Subcutaneous adipose tissue (tissue), 4 donors: ENCODE results near the gene PRKCB. TPM values are rescaled to one million over a fixed set of nuclear protein-coding genes. Genes with fewer than 3 reads are reported as not detected.

Experiments used
- total RNA-seq, 4 donors: library from RNA; depleted of rRNA; stranded (reverse); fragments of >200 nt; gene quantifications; one replicate each; pipeline ENCODE4 v1.1.0, GENCODE V29; 2016
- TF ChIP-seq, protein P1 (sequence below): fragments of 450-650 bp; IDR thresholded peaks from one replicate; pipeline ENCODE4 v1.5.1; 2016; ENCODE audit warnings: low read depth, mild to moderate bottlenecking, control low read depth, antibody characterized with exemption, moderate library complexity

The PRKCB gene
- total RNA-seq, 4 donors from 2014 or later: 3.4 to 16.5 (median 5.7) TPM

DNA sequence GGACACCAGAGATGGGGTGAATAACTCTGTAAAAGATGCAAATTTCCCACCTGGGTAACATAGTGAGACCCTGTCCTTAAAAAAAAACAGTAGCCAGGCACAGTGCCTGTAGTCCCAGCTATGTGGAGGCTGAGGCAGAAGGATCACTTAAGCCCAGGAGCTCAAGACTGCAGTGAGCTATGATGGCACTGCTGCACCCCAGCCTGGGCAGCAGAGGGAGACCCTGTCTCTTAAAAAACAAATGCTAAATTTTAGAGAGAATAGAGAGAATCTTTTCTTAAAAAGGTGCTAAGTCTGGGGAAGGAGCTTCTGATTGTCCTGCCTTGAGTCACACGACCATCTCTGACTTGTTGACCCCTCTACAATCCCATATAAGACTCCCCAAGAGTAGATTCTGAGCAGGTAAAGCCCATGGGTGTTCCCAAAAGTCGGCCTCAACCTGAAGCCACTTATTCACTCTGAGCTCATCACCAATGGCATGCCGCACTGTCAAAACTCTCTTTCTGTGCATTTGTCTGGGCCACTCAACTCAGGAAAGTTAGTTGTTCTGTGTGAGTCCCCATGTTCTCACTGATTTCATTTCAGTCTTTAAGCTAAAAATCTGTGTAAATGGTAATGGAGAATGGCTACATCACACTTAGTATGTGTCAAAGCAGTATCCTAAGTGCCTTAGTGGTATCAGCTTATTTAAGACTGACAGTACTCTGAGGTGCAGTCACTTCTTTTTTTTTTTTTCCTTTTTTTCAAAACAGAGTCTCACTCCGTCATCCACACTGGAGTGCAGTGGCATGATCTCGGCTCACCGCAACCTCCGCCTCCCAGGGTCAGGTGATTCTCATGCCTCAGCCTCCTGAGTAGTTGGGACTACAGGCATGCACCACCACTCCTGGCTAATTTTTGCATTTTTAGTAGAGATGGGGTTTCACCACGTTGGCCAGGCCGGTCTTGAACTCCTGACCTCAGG is 41.6 kb downstream of the PRKCB start:
- TF ChIP-seq, protein P1, sequence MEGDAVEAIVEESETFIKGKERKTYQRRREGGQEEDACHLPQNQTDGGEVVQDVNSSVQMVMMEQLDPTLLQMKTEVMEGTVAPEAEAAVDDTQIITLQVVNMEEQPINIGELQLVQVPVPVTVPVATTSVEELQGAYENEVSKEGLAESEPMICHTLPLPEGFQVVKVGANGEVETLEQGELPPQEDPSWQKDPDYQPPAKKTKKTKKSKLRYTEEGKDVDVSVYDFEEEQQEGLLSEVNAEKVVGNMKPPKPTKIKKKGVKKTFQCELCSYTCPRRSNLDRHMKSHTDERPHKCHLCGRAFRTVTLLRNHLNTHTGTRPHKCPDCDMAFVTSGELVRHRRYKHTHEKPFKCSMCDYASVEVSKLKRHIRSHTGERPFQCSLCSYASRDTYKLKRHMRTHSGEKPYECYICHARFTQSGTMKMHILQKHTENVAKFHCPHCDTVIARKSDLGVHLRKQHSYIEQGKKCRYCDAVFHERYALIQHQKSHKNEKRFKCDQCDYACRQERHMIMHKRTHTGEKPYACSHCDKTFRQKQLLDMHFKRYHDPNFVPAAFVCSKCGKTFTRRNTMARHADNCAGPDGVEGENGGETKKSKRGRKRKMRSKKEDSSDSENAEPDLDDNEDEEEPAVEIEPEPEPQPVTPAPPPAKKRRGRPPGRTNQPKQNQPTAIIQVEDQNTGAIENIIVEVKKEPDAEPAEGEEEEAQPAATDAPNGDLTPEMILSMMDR: no peak

DNA sequence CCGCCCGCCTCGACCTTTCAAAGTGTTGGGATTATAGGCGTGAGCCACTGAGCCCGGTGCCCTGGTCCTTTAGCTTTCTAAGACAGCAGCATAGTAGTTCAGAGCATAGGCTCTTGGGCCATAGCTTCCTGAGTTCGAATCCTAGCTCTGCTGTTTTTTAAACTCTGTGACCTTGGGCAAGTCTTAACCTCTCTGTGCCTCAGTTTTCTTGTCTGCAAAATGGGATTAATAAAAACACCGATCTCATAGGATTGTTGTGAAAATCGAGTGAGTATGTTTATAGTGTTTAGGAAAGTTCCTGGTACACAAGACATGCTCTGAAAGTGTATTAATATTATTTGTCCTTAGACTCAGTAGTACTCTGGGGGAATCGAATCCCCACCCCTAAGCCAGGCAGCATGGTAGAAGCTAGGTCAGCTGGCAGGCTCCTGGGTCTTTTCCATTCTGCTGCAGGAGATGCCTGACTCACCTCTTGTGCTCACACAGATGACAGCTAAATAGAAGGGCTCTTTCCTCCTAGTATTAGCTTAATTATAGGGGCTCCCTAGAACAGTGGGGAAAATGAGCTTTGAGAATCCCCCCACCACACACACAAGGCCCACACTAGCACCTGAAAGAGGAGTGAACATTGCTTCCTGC is 44.1 kb downstream of the PRKCB start:
- TF ChIP-seq, protein P1: no peak

GRCh38 chr16:23889189-23889588 is 53.4 kb downstream of the PRKCB start:
- TF ChIP-seq, protein P1: no peak

DNA sequence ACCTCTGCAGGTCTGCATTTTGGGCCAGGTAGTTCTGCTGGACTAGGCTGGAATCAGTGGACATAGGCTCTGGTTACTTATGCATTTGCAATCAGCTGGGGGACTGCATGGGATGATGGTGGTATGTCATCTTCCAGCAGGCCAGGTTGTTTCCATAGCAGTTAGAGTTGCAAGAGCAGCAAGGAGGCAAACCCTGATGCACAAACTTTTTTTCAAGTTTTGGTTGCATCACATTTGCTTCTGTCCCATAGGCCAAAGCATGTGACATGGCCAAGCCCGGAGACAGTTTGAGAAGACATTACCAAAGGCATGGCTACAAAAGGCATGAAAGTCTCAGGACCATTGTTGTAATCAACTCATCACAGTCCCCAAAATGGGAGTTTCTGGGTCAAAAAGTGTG is 58.2 kb downstream of the PRKCB start:
- TF ChIP-seq, protein P1: no peak

GRCh38 chr16:23895052-23895451 is 59.3 kb downstream of the PRKCB start:
- TF ChIP-seq, protein P1: no peak

- TF ChIP-seq, protein P1: no peak
These were observed 61.3 kb downstream of the PRKCB start for GRCh38 chr16:23896832-23897821.
